ENCODE measurements around the gene FGF22.

Gene FGF22

DNA sequence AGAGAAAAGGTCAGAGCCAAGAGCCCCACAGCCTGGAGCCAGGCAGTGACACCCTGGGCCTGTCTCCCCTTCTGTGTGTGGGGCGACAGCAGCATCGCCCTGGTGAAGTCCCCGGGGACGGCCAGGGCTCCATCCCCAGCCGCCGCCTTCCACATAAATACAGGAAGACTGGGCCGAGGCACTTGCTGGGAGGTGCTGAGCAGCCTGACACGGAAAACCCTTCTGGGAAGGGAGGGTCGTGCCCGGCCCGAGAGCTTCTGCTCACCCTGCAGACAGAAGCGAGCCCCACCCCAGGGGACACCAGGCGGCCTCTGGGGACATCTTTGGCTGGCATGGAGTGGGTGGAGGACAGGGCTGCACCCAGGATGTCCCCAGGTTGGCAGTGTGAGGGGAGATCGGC lies 5.1 kb downstream of the FGF22 start:
- no peak for DNase-seq

DNA sequence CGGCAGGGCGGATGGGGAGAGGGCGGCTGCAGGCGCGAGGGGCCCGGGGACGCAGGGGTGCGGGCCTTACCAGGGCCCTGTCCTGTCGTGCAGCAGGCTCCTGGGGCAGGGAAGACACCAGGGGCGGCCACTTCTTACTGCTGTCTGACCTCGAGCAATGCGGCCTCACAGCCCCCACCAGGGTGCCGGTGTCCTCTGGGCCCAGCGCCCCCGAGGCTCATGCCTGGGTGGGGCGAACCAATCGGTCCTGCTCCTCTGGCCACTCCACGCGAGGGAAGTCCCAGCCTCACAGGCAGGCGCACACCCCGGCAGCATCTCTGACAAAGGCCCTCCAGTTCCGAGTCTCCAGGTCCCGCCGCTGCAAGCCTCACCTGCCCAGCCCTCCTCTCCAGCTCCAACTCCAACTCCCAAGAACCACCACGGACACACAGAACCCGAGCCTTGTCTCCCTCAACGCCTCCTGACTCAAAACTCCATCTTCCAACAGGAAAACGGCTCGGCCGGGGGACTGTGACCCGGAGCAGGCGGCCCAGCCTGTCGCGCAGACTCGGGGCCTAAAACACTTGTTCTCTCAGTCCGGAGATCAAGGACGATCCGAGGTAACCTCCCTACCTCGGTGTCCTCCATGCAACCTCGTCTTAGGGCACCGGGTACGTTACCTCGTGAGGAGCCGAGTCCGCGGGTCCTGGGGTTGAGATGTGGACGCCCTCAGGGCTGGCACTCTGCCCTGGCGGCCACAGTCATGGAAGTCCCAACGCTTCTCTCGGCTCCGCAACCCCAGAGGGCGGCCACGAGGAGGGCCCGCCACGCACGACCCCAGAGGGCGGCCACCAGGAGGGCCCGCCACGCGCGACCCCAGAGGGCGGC lies 6.5 kb downstream of the FGF22 start:
- DNase-seq = no peak

DNA sequence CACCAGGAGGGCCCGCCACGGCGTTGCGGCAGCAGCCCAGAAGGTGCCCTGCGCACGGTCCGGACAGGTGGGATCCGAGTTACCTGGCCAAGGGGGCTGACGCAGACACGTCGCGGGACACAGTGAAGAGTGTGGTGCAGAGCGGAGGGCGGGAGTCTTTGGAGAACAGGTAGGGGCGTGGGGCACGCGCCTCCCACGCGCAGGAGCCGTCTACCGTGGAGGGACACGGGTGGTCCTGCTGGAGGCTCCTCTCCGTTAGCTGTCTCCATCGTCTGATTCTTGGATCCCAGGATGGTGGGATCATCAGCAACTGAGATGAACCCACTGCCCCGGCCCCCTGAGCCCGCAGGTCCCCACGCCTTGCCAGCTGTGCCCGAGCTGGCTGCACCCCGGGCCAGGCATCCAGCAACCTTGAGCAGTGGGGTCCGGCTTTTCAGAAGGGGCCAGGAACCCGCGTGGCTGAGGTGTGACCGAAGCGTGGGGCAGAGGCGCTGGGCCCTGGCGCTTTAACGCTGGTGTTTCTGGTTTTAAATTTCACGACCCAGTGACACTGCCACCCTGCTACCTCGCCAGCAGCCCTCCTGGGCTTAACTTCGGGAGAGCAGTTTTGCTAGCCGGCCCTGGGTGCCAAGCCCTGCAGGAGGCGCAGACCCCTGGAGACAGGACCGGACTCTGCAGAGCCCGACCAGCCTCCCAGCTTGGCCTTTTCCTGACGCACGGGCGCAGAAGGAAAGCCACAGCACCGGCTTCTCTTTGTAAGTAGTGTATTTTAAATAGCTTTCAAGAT lies 7.3 kb downstream of the FGF22 start:
- DNase-seq = no peak

DNA sequence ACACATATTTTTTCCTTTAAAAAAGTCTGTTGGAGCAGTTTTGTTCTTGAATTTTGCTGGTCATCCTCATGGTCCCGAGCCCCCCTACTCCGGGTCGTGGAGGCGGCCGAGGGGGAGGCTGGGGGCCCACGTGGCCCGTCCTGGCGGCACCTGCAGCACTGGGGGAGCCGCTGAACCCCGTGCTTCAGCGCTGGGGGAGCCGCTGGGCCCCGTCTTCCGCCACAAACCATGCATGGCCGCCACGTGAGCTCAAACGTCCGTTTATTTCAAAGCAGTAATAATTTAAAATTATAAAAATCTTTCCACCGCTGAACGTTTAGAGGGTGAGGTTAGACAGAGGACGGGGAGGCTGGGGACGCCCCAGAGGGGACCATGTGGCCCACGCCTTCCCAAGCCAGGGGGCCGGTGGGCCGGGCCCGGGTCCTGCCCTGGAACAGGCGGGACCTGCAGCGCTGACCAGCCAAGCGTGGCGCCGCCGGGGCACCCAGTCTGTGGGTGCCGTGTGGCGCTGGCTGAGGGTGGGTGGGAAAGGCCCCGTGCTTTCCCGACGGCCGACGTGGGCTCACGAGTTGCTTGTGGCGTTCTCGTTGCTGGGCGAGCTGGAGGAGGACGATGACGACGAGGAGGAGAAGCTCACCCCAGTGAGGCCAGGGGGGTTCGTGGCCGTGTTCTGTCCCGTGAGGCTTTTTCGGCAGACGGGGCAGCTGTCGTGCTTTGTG lies 8.0 kb downstream of the FGF22 start:
- DNase-seq = no peak

DNA sequence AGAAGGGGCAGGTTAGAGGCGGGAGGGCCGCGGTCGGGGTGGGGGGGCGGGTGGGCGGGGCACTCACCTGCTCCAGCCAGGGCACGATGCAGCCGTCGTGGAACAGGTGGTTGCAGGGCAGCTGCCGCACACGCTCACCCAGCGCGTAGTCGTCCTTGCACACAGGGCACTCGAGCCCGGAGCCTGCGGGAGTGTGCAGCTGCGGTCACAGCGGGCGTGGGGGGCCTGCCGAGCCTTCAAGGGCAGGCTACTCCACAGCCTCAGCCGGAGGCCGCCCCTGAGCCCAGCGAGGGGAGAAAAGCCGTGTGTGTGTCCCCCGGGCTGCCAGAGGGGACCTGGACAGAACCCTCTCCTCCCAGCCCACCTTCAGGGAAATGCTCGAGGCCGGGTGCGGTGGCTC lies 8.6 kb downstream of the FGF22 start:
- DNase-seq = no peak

DNA sequence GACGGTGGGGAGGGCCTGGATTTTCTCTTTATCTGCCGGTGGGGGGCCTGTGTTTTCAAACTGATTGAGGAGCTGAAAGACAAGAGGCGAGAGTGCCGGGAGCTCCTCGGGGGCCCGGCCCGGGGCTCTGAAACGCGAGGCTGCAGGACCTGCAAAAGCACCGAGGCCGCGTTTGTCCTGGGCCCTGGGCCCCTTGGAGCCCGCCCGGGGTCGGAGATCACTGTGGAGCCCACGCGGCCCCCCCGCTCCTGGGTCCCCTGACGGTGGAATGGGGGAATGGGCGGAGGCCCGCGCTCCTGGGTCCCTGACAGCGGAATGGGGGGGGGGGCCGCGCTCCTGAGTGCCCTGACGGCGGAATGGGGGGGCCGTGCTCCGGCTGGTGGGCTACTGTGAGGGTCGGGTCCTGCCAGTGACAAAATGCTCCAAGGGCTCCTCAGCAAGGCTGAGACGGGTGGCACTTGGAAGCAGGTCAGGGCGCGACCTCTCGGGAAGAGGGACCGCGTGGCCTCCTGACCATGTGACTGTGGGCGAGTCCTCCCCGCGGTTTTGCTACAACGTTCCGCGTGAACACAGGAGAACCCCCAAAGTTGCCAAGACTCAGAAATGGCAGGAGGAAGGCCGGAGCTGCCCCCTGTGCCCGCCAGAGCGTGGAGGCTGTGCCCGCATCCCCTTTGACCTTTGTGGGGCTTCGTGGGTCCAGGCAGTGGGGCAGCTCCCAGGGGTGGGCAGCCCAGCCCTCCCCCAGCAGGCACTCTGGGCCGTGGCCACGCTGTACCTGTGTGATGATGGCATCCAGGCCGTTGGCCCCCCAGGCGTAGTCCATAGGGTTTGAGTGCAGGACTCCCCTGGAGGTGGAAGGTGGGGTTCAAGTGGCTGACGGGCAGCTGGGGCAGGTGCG lies 9.5 kb downstream of the FGF22 start:
- no peak for DNase-seq

DNA sequence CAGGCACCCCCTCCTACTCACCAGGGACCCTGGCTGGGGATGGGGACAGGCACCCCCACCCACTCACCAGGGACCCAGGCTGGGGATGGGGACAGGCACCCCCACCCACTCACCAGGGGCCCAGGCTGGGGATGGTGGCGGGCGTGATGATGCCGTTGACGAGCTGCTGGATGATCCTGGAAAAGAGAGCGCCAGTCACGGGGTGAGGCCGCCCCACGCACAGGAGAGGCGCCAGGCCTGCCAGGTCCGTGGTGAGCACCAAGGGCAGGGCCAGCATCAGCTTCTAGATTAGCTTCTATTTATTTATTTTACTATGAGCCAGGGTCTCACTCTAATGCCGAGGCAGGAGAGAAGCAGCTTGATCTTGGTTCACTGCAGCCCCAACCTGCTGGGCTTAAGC lies 10.4 kb downstream of the FGF22 start:
- no peak for DNase-seq

DNA sequence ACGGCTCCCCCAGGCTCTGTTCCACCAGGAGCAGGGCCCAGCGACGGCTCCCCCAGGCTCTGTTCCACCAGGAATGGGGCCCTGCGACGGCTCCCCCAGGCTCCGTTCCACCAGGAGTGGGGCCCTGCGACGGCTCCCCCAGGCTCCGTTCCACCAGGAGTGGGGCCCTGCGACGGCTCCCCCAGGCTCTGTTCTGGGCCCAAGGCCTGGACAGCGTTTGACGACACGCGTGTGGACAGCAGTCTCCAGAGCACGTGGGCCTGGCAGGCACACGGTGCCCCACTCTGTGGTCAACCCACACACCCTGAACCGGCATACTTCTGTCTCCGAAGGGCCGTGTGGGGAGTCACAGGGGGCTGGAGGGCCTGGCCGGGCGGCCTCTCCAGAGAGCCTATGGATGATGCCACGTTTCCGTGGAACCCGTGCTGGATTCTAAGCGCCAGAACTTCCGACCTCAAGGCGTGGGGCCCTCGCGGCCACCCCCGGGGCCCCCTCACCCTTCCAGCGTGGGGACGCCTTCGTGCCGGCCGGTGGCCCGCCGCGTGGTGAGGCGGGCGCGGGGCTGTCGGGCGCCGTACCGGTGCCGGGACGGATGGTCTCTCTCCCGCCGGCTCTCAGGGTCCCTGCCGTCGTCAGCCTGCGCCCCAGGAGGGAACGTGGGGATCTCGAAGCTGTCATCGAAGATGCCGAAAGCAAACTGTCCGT lies 11.6 kb downstream of the FGF22 start:
- no peak for DNase-seq

DNA sequence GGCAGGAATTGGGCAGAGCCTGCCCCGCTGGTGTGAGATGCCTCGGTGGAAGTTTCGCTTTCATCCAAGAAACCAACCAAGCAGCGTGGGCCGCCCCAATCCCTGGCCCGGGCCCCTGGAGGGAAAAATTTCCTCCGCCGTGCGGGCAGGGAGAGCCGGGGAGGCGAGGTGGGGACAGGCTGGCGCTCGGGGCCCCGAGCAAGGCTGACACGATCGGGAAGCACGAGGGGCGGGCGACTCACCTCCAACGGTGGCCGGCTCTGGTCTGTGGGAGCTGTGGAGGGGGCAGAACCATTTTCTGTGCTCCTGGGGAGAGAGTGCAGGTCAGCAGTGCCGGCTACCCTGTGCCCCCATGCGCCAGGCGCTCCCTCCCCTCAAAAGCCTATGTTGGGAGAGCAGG lies 12.3 kb downstream of the FGF22 start:
- DNase-seq = no peak

DNA sequence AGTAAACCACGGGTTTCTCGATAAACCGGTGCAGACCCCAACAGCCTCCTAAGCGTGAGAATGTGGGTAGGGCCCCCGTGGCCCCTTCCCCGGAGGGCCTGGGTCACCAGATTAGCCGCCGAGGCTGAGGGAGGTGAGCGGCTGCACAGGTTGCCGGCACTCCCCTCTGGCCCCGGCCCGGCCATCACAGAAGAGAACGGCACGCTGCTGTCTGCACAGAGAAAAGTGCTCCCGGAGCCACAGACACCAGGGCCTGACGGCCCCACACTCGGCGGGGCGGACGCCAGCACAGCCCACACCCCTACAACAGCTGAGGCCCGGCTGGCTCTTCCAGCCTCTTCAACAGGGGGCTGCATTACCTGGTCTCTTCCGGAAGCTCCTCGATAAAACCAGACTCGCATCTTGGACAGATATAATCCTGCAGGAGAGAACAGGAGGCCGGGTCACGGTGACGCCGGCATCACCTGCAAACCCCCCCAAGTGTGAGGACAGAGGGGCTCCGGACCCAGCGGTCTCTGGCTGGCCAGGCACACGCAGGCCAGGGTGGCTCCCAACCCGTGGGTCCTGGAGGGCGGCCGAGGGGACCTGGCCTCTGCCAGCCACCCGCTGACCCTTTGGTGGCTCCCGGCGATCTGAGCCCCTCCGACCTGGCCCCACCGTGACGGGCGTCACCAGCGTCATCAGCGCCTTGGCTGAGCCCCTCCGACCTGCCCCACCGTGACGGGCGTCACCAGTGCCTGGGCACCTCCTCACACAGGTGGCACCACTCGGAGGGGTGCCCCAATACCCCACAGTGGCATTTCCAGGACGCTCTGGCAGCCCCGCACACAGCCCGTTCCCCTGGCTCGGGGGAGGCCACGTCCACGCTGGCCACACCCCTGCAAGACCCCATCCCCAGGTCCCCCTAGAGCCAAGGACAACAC lies 13.0 kb downstream of the FGF22 start:
- no peak for DNase-seq

DNA sequence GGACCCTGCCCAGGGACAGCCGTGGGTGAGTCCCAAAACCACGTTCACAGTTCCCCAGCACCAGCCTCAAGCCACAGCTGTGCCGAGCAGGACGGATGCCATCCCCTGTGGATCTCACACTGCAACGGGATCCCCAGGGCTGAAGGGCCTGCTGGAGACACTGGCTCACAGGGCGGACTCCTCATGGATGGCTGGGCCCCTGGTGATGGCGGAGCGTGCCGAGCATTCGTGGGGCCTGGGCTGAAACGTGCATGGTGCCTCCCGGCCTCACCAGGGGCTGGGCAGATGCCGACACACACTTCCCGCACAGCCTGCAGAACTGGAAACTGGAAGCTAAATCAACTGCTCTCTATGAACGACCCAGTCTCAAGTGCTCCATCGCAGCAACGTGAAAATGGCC lies 13.7 kb downstream of the FGF22 start:
- DNase-seq = no peak

DNA sequence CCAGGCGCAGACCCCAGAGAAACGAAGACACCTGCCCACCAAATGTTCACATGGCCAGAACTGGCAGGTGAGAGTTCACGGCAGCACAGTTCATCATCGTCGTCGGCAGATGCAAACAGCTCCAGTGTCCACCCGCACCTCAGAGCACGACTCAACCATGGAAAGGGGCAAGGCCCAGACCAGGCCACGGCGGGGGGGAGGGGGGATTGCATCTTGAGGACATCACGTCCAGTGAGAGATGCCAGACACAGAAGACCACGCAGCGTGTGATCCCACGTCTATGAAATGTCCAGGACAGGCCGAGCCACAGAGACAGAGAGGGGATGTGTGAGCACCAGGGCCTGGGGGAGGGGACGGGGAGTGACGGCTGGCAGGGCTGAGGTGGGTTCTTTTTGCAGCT lies 16.0 kb downstream of the FGF22 start:
- no peak for DNase-seq

DNA sequence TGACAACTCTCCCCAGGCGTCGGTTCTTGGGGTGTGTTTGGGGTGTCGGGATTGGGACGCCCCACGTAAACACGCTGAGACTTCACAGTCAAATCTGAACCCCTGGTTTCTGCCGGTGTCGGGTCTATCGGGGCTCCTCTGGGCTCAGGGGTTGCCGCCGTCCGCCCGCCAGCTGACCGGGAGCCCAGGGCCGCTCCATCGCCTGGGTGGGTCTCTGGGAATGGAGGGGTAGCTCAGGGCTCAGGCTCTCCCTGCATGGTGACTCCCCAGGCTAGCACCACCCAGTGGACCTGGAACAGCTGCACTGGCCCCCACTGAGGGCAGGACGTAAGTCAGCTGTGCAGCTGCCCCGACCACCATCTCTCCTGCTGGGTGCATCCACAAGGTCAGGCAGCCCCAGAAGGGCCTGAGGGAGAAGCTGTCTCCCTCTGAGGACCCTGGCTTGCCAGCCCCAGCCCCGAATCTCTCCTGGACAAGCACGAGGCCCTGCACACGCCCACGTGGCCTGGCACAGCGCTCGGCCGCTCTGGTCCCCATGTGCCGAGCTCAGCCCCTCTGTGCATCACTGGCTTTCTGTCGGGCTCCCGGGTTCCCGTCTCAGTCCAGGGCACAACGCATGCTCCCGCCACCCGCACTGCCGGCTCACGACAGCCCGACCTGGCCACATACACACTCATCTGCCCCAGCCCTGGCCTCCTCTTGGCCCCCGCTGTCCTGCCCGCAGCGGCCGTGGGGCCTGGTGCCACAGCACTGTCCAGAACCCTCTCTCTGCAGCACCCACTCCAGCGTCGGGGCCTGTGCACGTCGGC lies 17.3 kb downstream of the FGF22 start:
- DNase-seq = no peak

DNA sequence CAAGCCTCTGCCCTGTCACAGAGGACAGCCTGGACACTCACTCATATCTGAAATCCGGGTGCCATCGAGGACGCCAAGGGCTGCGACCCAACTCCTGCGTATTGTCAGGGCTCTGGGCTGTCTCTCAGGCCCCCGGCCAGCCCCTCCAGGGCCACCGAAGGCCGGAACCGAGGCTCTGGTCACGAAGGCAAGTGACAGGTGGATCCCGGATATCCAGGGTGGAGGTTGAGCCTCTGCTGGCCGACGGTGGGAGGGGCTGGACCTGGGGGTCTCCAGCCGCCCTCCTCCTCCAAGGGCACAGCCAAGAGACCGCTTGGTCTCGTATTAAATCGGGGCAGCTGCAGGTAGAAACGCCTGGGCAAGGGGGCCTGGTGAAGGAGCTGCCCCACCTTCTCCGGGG lies 17.9 kb downstream of the FGF22 start:
- DNase-seq = no peak

DNA sequence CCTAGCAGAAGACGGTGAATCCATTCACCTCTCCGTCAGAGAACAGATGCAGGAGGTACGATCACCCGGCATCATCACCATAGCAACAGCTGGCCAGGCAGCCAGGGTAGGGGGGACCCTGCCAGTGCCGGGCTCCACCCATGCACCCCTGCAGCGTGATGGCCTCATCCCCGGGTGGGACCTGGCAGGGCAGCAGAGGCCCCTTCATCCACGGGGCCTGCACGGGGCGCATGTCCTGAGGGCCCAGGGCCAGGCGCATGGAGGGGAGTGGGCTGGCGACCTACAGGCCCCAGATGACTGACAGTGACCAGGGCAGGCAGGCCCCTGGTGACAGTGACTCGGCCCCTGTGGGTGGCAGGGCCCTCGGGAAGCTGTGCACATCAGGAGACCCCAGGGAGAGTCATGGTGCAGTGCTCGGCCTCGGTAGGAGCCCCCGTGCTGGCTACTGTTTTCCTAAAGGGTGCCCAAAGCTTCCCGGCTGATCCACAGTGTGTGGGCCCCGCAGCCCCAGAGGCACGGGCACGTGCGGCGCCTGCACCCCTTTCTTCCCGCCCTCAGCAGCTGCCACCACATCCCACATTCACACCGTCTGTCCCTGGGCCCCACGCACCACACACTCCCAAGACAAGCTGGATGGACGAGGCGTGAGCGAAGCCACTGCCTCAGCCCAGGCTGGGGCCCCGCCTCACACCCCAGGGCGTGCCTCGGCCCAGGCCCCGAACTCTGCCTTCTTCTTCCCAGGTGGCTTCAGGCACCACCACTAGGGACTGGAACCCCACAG lies 18.6 kb downstream of the FGF22 start:
- DNase-seq = no peak

DNA sequence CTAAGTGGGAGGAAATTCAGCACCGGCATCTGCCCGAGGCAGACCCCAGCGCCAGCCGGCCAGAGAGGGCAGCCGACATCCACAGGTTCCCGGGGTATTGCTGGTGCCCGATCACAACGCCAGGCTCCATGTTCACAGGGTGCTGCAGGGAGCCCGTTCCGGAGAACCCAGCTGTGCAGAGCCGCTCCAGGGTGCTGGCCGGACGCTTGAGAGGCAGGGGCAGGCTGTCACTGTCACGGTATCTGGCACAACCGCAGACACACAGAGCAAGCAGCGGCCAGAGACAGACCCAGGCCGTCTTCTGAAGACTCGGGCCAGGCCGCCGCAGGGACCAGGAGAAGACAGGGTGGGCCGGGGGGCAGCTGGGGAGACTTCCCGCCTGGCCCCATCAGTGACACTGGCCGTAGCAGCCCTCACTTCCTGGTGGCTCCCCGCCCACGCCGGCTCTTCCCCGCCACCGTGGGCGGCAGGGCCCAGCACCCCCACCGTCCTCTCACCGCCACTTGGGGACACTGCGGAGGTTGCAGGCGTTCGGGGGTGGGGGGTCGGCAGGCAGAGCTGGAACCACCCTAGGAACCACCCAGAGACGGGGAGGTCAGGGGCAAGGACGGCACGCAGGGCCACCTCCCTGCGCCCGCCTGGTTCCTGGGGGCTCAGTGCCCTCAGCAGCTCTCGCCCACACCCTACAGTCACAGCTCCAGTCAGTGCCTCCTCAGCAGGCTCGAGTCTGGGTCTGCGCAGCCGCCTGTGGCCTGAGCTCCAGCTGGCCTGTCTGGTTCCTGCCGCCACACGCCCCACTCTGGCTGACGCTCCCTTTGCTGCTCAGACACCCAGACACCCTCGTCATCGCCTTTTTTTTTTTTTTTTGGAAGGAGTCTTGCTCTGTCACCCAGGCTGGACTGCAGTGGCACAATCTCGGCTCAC lies 19.5 kb downstream of the FGF22 start:
- peak; percentile 56 for DNase-seq

DNA sequence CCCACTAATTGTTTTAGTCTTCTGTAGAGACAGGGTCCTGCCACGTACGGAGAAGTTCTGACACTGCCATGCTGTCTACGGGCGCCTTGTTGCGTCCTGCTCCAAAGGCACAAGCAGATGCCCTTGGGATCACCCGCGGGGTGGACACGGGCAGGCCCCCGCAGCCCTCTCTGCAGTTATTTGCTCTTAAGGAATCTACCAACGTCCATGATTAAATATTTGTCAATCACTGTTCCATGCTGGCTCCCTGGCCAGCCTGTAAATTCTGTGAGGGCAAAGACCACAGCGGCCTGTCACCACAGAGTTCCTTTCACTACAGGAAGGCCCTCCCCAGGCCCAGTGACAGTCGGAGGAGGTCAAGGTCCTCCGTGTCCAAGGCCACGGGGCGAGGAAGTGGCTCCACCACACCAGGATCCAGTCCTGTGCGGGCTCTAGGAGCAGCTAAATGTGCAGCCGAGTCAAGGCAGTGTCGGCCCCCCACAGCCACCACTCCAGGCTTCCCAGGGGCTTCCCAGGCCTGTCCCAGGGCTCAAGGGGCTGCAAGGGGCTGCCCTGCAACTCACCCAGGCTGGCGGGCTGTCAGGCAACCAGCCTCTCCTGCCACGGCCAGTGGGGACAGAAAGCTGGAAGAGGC lies 21.2 kb downstream of the FGF22 start:
- no peak for DNase-seq

Data from activated CD8-positive, alpha-beta memory T cell treated with anti-CD3 and anti-CD28 coated beads, Interleukin-2, amount 50 U/mL, for 4 hours (primary cell).